A549 (cell line): ENCODE data around the gene GNRHR. TPM values are rescaled to one million over a fixed set of nuclear protein-coding genes. Genes with fewer than 3 reads are reported as not detected.

ENCODE experiments used
- ATAC-seq, 2 experiments: fragments of 200-7000 bp in 1 of 2; fragments of >200 bp in 1 of 2; cut with Nextera tagmentation in 1 of 2; cut with Tn5 transposase in 1 of 2; 3 replicates each; pipeline versions ENCODE4 v1.8.0 to v1.9.1; 2018 to 2020; ENCODE audit warnings: mild to moderate bottlenecking in 1 of 2, moderate library complexity in 1 of 2
- CTCF ChIA-PET: fragments of 300-600 bp; sonication (Branson Sonifier 250); formaldehyde crosslinking; extraction: SDS; loops from one replicate; lab custom pipeline; 2021; ENCODE audit warnings: antibody characterized with exemption, inconsistent platforms; lab: Yijun Ruan, JAX
- POLR2A ChIA-PET: fragments of 350-600 bp; formaldehyde crosslinking; extraction: SDS; loops from one replicate; lab custom pipeline; 2021; ENCODE audit warnings: antibody characterized with exemption, inconsistent platforms; lab: Yijun Ruan, JAX
- DNase-seq, 2 experiments: peaks; one replicate each; pipeline versions ENCODE4 v3.0.0 to v3.0.0-alpha.2; 2011 to 2016; ENCODE audit warnings: low read depth in 1 of 2, low spot score in 1 of 2
- FAIRE-seq: peaks from 2 replicates; lab custom pipeline; 2011; peaks lifted over from hg19 to GRCh38; lab: Jason Lieb, UNC
- H3K27ac ChIP-seq, 2 experiments: fragments of >200 bp; sonication (Bioruptor Twin); formaldehyde crosslinking; 3 replicates each; pipeline ENCODE4 v1.5.1; 2016 to 2017
- H3K4me1 ChIP-seq: fragments of >200 bp; sonication (Bioruptor Twin); formaldehyde crosslinking; 3 replicates; pipeline ENCODE4 v1.6.1; 2016
- H3K4me2 ChIP-seq: fragments of >200 bp; sonication (Bioruptor Twin); formaldehyde crosslinking; 3 replicates; pipeline ENCODE4 v1.6.1; 2016
- H3K4me3 ChIP-seq: fragments of >200 bp; sonication (Bioruptor Twin); formaldehyde crosslinking; 3 replicates; pipeline ENCODE4 v1.5.1; 2016
- H3K9me3 ChIP-seq: fragments of >200 bp; sonication (Bioruptor Twin); formaldehyde crosslinking; 3 replicates; pipeline ENCODE4 v1.6.1; 2016
- ELK1 ChIP-seq: fragments of 150-350 bp; IDR thresholded peaks from 2 replicates; pipeline ENCODE4 v1.6.1; 2014; ENCODE audit warnings: low read depth, mild to moderate bottlenecking, low read length
- ESRRA ChIP-seq: fragments of 150-350 bp; IDR thresholded peaks from 2 replicates; pipeline ENCODE4 v1.6.1; 2014; ENCODE audit warnings: mild to moderate bottlenecking, low read length, borderline replicate concordance
- FOSB ChIP-seq: fragments of 250-450 bp; sonication (Bioruptor Pico); IDR thresholded peaks from 2 replicates; pipeline ENCODE4 v1.5.0; 2020; ENCODE audit warnings: mild to moderate bottlenecking, moderate library complexity
- FOXS1 ChIP-seq: fragments of 250-450 bp; sonication (Bioruptor Pico); IDR thresholded peaks from 2 replicates; pipeline ENCODE4 v1.5.0; 2020; ENCODE audit warnings: mild to moderate bottlenecking, moderate library complexity
- GATA3 ChIP-seq: IDR thresholded peaks from 2 replicates; pipeline ENCODE4 v1.6.1; 2012; ENCODE audit warnings: borderline replicate concordance
- HEYL ChIP-seq: fragments of 250-450 bp; sonication (Bioruptor Pico); IDR thresholded peaks from 2 replicates; pipeline ENCODE4 v1.8.0; 2021; ENCODE audit warnings: mild to moderate bottlenecking, moderate library complexity
- HOXA7 ChIP-seq: fragments of 250-450 bp; sonication (Bioruptor Pico); IDR thresholded peaks from 2 replicates; pipeline ENCODE4 v1.5.0; 2020; ENCODE audit warnings: mild to moderate bottlenecking, moderate library complexity
- HOXB13 ChIP-seq: fragments of 250-450 bp; sonication (Bioruptor Pico); IDR thresholded peaks from 2 replicates; pipeline ENCODE4 v1.5.0; 2020; ENCODE audit warnings: low read depth, mild to moderate bottlenecking, moderate library complexity
- HOXB5 ChIP-seq: fragments of 250-450 bp; sonication (Bioruptor Pico); IDR thresholded peaks from 2 replicates; pipeline ENCODE4 v1.5.0; 2020; ENCODE audit warnings: mild to moderate bottlenecking, moderate library complexity
- RAD21 ChIP-seq, 2 experiments: fragments of >200 bp in 1 of 2; sonication (Bioruptor Twin) in 1 of 2; formaldehyde crosslinking in 1 of 2; IDR thresholded peaks in 1 of 2; conservative IDR thresholded peaks in 1 of 2; 2 replicates in 1 of 2; 3 replicates in 1 of 2; pipeline ENCODE4 v1.6.1; 2012 to 2018; ENCODE audit warnings: inconsistent platforms in 1 of 2
- RFX5 ChIP-seq: fragments of 450-650 bp; IDR thresholded peaks from 2 replicates; pipeline ENCODE4 v1.7.1; 2014; ENCODE audit warnings: antibody characterized with exemption, mild to moderate bottlenecking, moderate library complexity
- RNF2 ChIP-seq: fragments of 200-600 bp; sonication (generic); IDR thresholded peaks from 2 replicates; pipeline ENCODE4 v1.6.1; 2016; ENCODE audit warnings: low read depth, mild to moderate bottlenecking, antibody characterized with exemption, moderate library complexity, borderline replicate concordance
- SMC3 ChIP-seq: fragments of >200 bp; sonication (Bioruptor Twin); formaldehyde crosslinking; IDR thresholded peaks from 3 replicates; pipeline ENCODE4 v1.6.1; 2018; ENCODE audit warnings: inconsistent platforms
- TP53 ChIP-seq: fragments of 250-450 bp; sonication (Bioruptor Pico); IDR thresholded peaks from 2 replicates; pipeline ENCODE4 v1.5.0; 2021; ENCODE audit warnings: mild to moderate bottlenecking, moderate library complexity
- ZFP36 ChIP-seq: fragments of 450-650 bp; IDR thresholded peaks from 2 replicates; pipeline ENCODE4 v1.6.1; 2014; ENCODE audit warnings: borderline replicate concordance; ENCODE audit not compliant: partially characterized antibody
- ZNF302 ChIP-seq: fragments of 250-450 bp; sonication (Bioruptor Pico); IDR thresholded peaks from 2 replicates; pipeline ENCODE4 v1.9.0; 2021; ENCODE audit warnings: inconsistent platforms, mild to moderate bottlenecking, moderate library complexity
- ZSCAN20 ChIP-seq: fragments of 250-450 bp; sonication (Bioruptor Pico); IDR thresholded peaks from 2 replicates; pipeline ENCODE4 v1.8.0; 2022; ENCODE audit warnings: mild to moderate bottlenecking, moderate library complexity
- WGBS: methylation state at CpG from one replicate; pipeline ENCODE4 v1.1.6; 2017; ENCODE audit errors: missing lambda C conversion rate; 5-methylcytosine and 5-hydroxymethylcytosine counted together
- polyA plus RNA-seq, 4 experiments: library from polyadenylated mRNA; depleted of rRNA in 3 of 4; stranded (reverse); fragments of >200 nt; fragmentation: RNase III in 1 of 4; extraction: RNeasy Plus Mini Kit Qiagen cat#74134 plus additional on column Dnase treatment in 1 of 4; gene quantifications; 2 replicates in 3 of 4; 3 replicates in 1 of 4; pipeline ENCODE4 v1.2.3, GENCODE V29; 2011 to 2017
- TF ChIP-seq, protein P1 (sequence below): fragments of 200-600 bp; sonication (generic); IDR thresholded peaks from 2 replicates; pipeline ENCODE4 v1.6.1; 2016; ENCODE audit warnings: antibody characterized with exemption, mild to moderate bottlenecking, moderate library complexity
- TF ChIP-seq, protein P2 (sequence below): fragments of >200 bp; sonication (Bioruptor Twin); formaldehyde crosslinking; IDR thresholded peaks from 3 replicates; pipeline ENCODE4 v1.6.1; 2016

The GNRHR gene
- polyA plus RNA-seq, 2 of the 4 experiments (the other 2 are of a cell fraction), result not detected

DNA sequence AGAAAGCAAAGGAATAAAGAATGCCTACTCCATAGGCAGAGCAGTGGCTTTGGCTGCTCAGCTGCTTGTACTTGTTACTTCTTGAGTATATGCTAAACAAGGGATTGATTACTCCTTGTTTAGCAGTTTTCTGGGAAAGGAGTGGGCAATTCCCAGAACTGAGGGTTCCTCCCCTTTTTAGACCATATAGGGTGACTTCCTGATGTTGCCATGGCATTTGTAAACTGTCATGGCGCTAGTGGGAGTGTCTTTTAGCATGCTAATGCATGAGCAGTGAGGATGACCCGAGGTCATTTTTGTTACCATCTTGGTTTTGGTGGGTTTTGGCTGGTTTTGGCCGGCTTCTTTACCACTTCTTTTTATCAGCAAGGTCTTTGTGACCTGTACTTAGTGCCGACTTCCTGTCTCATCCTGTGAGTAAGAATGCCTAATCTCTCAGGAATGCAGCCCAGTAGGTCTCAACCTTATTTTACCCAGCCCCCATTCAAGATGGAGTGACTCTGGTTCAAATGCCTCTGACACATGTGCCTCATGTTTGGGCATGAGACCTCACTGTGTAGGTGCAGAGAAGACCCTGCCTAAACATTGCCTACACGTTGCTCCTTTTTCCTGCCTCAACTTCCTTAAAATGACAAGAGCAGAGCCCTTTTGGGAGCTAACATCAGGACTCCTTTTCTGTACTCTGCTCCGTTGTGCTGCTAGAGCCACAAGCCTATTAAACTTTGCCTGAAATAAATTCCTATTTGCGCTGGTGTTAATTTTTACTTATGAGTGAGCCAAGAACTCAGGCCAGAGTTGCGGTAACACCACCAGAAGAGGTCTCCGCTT is 32.2 kb downstream of the GNRHR start (continued):
- TF ChIP-seq, protein P1, sequence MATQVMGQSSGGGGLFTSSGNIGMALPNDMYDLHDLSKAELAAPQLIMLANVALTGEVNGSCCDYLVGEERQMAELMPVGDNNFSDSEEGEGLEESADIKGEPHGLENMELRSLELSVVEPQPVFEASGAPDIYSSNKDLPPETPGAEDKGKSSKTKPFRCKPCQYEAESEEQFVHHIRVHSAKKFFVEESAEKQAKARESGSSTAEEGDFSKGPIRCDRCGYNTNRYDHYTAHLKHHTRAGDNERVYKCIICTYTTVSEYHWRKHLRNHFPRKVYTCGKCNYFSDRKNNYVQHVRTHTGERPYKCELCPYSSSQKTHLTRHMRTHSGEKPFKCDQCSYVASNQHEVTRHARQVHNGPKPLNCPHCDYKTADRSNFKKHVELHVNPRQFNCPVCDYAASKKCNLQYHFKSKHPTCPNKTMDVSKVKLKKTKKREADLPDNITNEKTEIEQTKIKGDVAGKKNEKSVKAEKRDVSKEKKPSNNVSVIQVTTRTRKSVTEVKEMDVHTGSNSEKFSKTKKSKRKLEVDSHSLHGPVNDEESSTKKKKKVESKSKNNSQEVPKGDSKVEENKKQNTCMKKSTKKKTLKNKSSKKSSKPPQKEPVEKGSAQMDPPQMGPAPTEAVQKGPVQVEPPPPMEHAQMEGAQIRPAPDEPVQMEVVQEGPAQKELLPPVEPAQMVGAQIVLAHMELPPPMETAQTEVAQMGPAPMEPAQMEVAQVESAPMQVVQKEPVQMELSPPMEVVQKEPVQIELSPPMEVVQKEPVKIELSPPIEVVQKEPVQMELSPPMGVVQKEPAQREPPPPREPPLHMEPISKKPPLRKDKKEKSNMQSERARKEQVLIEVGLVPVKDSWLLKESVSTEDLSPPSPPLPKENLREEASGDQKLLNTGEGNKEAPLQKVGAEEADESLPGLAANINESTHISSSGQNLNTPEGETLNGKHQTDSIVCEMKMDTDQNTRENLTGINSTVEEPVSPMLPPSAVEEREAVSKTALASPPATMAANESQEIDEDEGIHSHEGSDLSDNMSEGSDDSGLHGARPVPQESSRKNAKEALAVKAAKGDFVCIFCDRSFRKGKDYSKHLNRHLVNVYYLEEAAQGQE, result no peak
- TF ChIP-seq FOXS1 (peak; percentile 93; the same call in 1 of the 2 replicates), SMC3 (no peak), ELK1 (no peak), RAD21 (conservative IDR thresholded peaks at IDR 0.05 in 1 of 2, IDR thresholded peaks at IDR 0.05 in 1 of 2) (no peak), HOXA7 (CRISPR knock-in tag) (0 out of 2 replicates have a peak, but pooled peaks have one; percentile 35), TP53 (CRISPR knock-in tag) (no peak), HOXB5 (peak; percentile 93), GATA3 (no peak), HOXB13 (peak; percentile 96), FOSB (peak; percentile 79; the same call in 1 of the 2 replicates)

DNA sequence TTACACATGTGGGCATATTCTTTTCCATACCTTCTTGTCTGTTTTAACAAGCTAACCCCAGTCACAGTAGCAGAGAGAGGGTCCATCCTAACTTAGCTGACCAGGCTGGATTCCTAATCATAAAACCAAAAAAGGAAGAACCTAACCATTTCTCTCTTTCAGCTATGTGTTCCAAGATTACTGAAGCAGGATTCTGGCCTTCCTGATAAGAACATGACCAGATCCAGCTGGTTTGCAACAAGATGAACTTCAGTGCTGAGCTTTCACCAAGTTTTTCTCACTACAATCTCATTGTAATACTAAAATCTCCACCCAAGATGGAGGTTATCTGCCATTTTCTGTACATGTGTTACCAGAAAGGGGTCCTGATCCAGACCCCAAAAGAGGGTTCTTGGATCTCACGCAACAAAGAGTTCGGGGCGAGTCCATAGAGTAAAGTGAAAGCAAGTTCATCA is 32.8 kb downstream of the GNRHR start:
- DNase-seq, result no peak
- no peak overlapping the region for H3K4me3 ChIP-seq
- H3K27ac ChIP-seq, result peak overlapping the region in 1 of 2 experiments; percentile 52; a peak in 1 of 6 replicates
- H3K4me1 ChIP-seq, result peaks cover 6% of the 10 kb centered on the region; the same call in 2 of the 3 replicates
- FAIRE-seq, result no peak
- ChIA-PET POLR2A (no interaction called here), CTCF (interaction anchor here (1.3 kb wide), 1 partner anchor 25 kb away, joined by 3 read pairs; no protein-coding TSS in a partner anchor)
- TF ChIP-seq ESRRA, result no peak
- 0 out of 3 replicates have a peak overlapping the region, but pooled peaks have one; percentile 10 for H3K4me2 ChIP-seq
- WGBS, result 98% methylated on average over 3 of the region's 3 CpGs
- no peaks in the 10 kb centered on the region for H3K9me3 ChIP-seq
- ATAC-seq, result no peak

DNA sequence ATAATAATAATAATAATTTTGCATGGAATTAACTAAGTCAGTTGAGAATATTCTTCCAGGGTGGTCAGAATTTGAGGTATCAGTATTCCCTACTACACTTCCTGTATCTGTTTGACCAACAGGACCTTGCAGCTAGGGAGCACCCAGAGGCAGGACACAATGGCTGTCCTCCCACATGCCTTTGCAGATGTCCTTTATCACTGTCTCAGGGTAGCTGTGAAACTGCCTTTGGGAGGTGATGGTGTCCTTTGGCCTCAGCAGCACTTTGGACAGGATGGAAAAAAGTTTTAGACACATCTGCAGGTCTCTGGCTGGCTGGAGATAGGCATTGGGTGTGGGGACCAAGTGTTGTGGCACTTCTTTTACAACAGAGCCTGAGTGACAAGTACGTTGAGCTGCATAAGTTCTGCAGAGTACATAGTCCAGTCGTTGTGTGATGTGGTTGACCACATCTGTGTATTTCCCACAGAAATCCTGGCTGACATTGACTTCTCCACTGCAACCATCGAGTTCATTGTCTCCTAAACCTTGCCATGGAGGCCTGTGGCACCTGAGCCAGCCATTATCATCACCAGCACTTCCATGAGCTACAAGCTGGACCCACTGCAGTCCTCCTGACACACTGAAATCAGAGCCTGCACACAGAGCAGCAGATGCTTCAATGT is 34.1 kb downstream of the GNRHR start:
- H3K4me1 ChIP-seq, result peaks cover 6% of the 10 kb centered on the region; the same call in 2 of the 3 replicates
- ChIA-PET POLR2A (no interaction called here), CTCF (no interaction called here)
- DNase-seq, result no peak
- FAIRE-seq, result no peak
- WGBS, result 82% methylated on average over 3 of the region's 3 CpGs
- TF ChIP-seq HOXB13 (no peak), ZSCAN20 (CRISPR knock-in tag) (no peak), RFX5 (no peak), RAD21 (conservative IDR thresholded peaks at IDR 0.05 in 1 of 2, IDR thresholded peaks at IDR 0.05 in 1 of 2) (no peak), HEYL (CRISPR knock-in tag) (no peak), ZFP36 (no peak), RNF2 (no peak), ZNF302 (no peak)
- TF ChIP-seq, protein P2, sequence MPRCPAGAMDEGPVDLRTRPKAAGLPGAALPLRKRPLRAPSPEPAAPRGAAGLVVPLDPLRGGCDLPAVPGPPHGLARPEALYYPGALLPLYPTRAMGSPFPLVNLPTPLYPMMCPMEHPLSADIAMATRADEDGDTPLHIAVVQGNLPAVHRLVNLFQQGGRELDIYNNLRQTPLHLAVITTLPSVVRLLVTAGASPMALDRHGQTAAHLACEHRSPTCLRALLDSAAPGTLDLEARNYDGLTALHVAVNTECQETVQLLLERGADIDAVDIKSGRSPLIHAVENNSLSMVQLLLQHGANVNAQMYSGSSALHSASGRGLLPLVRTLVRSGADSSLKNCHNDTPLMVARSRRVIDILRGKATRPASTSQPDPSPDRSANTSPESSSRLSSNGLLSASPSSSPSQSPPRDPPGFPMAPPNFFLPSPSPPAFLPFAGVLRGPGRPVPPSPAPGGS, result no peak
- no peak overlapping the region for H3K4me3 ChIP-seq
- H3K9me3 ChIP-seq, result no peaks in the 10 kb centered on the region
- no peak overlapping the region for H3K27ac ChIP-seq
- H3K4me2 ChIP-seq, result no peak overlapping the region
- ATAC-seq, result no peak
